Mesendoderm (in vitro differentiated cells): ENCODE measurements around the gene PRR35.

Source experiments
- DNase-seq: peaks from one replicate; pipeline ENCODE4 v3.0.0; 2013
- H2AK5ac ChIP-seq: 2 replicates; pipeline ENCODE4 v1.6.1; 2013; ENCODE audit warnings: low read length, inconsistent platforms
- H2BK120ac ChIP-seq: 2 replicates; pipeline ENCODE4 v1.6.1; 2013; ENCODE audit warnings: low read depth, mild to moderate bottlenecking, low read length, moderate library complexity, mixed read lengths
- H2BK15ac ChIP-seq: replicated peaks from 2 replicates; pipeline ENCODE4 v1.6.1; 2013; ENCODE audit warnings: low read depth, mild to moderate bottlenecking, moderate library complexity
- H2BK5ac ChIP-seq: 2 replicates; pipeline ENCODE4 v1.6.1; 2013; ENCODE audit warnings: low read length, inconsistent platforms
- H3K18ac ChIP-seq: 2 replicates; pipeline ENCODE4 v1.6.1; 2013; ENCODE audit warnings: mild to moderate bottlenecking, low read length, mixed read lengths
- H3K23ac ChIP-seq: one replicate; pipeline ENCODE4 v1.6.1; 2013; ENCODE audit warnings: low read length
- H3K27ac ChIP-seq: 2 replicates; pipeline ENCODE4 v1.5.1; 2013; ENCODE audit warnings: low read depth, mild to moderate bottlenecking, inconsistent platforms, low read length, moderate library complexity
- H3K27me3 ChIP-seq: 2 replicates; pipeline ENCODE4 v1.6.1; 2013; ENCODE audit warnings: low read length, control low read depth, mild to moderate bottlenecking, inconsistent platforms; ENCODE audit not compliant: insufficient read depth, poor library complexity
- H3K36me3 ChIP-seq: 2 replicates; pipeline ENCODE4 v1.6.1; 2013; ENCODE audit warnings: low read length, inconsistent platforms; ENCODE audit not compliant: control insufficient read depth, insufficient read depth
- H3K4ac ChIP-seq: one replicate; pipeline ENCODE4 v1.6.1; 2013; ENCODE audit warnings: low read depth, mild to moderate bottlenecking, low read length, moderate library complexity
- H3K4me1 ChIP-seq: 2 replicates; pipeline ENCODE4 v1.6.1; 2013; ENCODE audit warnings: low read depth, low read length, inconsistent platforms; ENCODE audit not compliant: control insufficient read depth
- H3K4me2 ChIP-seq: 2 replicates; pipeline ENCODE4 v1.6.1; 2013; ENCODE audit warnings: low read length
- H3K4me3 ChIP-seq: 2 replicates; pipeline ENCODE4 v1.5.1; 2013; ENCODE audit warnings: mild to moderate bottlenecking, low read length
- H3K56ac ChIP-seq: one replicate; pipeline ENCODE4 v1.6.1; 2013; ENCODE audit warnings: low read length
- H3K79me1 ChIP-seq: 2 replicates; pipeline ENCODE4 v1.6.1; 2013; ENCODE audit warnings: low read length, inconsistent platforms
- H3K79me2 ChIP-seq: 2 replicates; pipeline ENCODE4 v1.6.1; 2013; ENCODE audit warnings: mild to moderate bottlenecking, low read length; ENCODE audit not compliant: control insufficient read depth, insufficient read depth
- H3K9ac ChIP-seq: 2 replicates; pipeline ENCODE4 v1.6.1; 2013; ENCODE audit warnings: low read length, inconsistent platforms
- H4K5ac ChIP-seq: one replicate; pipeline ENCODE4 v1.6.1; 2013; ENCODE audit warnings: low read length
- H4K8ac ChIP-seq: one replicate; pipeline ENCODE4 v1.6.1; 2013; ENCODE audit warnings: low read depth, mild to moderate bottlenecking, control low read depth, low read length, moderate library complexity
- WGBS: extraction: QIAGEN DNeasy Blood & Tissue Kit; methylation state at CpG from one replicate; pipeline ENCODE4 v1.1.7; 2013; ENCODE audit warnings: low lambda C conversion rate, missing lambda C conversion rate; ENCODE audit not compliant: insufficient coverage; ENCODE audit errors: extremely low coverage; 5-methylcytosine and 5-hydroxymethylcytosine counted together

The PRR35 gene

DNA sequence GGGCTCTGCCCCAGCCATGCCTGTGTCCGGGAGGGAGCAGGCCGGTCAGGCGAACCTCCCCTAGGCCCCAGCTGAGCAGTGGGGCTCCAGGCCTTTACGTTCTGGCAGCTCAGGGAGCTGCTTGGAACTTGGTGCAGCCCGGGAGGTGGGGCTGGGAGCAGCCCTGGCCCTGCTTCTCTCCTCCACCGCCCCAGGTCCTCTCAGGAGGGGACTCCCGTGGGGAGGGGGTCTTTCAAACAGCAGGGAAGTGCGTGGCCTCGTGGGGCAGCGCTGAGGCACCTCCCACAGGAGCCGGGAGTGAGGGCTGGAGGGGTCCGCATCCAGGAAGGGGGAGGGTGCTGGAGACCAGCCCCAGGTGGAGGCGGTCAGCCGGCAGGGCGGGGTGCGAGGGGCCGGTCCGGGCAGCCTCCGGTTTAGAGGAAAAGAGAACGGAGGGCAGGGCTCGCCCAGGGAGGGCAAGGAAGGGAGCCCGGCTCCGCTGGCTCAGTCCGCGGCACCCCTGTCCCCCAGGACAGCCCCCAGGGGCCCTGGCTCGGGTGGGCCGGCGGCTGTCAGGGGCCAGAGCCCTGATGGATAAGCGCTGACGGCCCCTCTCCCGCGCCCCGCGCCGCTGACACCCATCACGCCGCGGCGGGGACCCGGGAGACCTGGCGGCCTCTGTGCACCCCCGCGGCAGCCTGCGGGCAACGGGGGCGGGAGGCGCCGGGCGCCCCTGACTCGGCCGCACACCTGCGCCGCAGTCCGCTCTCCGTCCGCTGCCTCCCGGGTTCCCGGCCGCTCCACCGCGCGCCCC is 587 bp upstream of the PRR35 start:
- H3K4me2 ChIP-seq: no peak overlapping the region
- H3K36me3 ChIP-seq: no peaks in the 10 kb centered on the region
- no peaks in the 10 kb centered on the region for H3K79me1 ChIP-seq
- no peak overlapping the region for H3K56ac ChIP-seq
- H3K9ac ChIP-seq: no peak overlapping the region
- no peak overlapping the region for H4K8ac ChIP-seq
- H2BK120ac ChIP-seq: no peak overlapping the region
- H2AK5ac ChIP-seq: no peak overlapping the region
- no peak overlapping the region for H4K5ac ChIP-seq
- H3K79me2 ChIP-seq: no peaks in the 10 kb centered on the region
- no peak overlapping the region for H3K23ac ChIP-seq
- no peak overlapping the region for H3K4me3 ChIP-seq
- peak; percentile 19 for DNase-seq
- H3K4ac ChIP-seq: no peak overlapping the region
- no peak overlapping the region for H3K18ac ChIP-seq
- H3K4me1 ChIP-seq: no peaks in the 10 kb centered on the region
- no peak overlapping the region for H3K27ac ChIP-seq
- WGBS: no CpG with 5 or more reads among the region's 62 CpGs
- no peak overlapping the region for H2BK5ac ChIP-seq
- H3K27me3 ChIP-seq: peaks cover 10% of the 10 kb centered on the region
- H2BK15ac ChIP-seq: no peak overlapping the region

DNA sequence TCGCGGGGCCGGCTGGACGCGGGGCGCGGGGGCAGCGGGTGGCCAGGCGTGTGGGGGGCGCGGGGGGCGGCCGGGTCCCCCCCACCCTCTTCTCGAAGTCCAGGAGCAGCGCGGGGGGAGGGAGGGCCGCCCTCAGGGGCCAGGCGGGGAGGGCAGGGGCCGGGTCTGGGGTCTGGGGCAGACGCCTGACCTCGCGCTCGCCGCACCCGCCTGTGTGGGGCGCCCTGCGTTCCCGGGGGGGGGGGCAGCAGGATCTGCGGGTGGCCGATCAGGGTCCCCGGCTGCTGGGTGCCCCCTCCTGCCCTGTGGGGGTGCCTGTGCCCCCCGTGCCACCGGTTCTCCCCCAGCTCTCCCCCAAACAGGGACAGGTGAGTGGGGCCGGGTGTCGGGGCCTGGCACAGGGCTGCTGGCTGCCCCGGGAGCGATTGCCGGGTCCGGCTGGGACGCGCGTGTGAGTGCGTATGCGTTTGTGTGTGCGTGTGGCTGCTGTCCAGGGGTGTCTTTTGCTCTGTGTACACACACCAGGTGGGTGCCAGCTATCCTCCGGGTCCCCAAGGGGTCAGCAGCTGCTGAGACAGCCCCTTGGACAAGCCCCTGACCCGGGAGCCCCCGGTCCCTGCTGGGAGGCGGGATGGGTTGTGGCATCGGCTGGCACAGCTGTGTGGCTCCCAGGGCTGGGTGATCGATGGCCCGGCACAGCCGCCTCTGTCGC is 663 bp downstream of the PRR35 start:
- no peak overlapping the region for H3K4me3 ChIP-seq
- H3K23ac ChIP-seq: no peak overlapping the region
- H3K27ac ChIP-seq: no peak overlapping the region
- H4K8ac ChIP-seq: no peak overlapping the region
- WGBS: no CpG with 5 or more reads among the region's 54 CpGs
- no peaks in the 10 kb centered on the region for H3K4me1 ChIP-seq
- no peak overlapping the region for H3K18ac ChIP-seq
- H3K79me1 ChIP-seq: no peaks in the 10 kb centered on the region
- H3K9ac ChIP-seq: no peak overlapping the region
- H3K4ac ChIP-seq: no peak overlapping the region
- H2BK5ac ChIP-seq: no peak overlapping the region
- H3K27me3 ChIP-seq: peaks cover 10% of the 10 kb centered on the region
- DNase-seq: no peak
- no peak overlapping the region for H2BK120ac ChIP-seq
- H4K5ac ChIP-seq: no peak overlapping the region
- no peak overlapping the region for H3K4me2 ChIP-seq
- no peak overlapping the region for H3K56ac ChIP-seq
- no peaks in the 10 kb centered on the region for H3K79me2 ChIP-seq
- no peak overlapping the region for H2BK15ac ChIP-seq
- no peaks in the 10 kb centered on the region for H3K36me3 ChIP-seq
- no peak overlapping the region for H2AK5ac ChIP-seq

- WGBS: no CpG with 5 or more reads among the region's 15 CpGs
- Histone ChIP-seq H3K79me1 (no peaks in the 10 kb centered on the region), H2BK120ac (no peak overlapping the region), H3K36me3 (no peaks in the 10 kb centered on the region), H3K79me2 (no peaks in the 10 kb centered on the region), H4K8ac (no peak overlapping the region), H3K4ac (no peak overlapping the region), H3K18ac (no peak overlapping the region), H2BK5ac (no peak overlapping the region), H3K4me2 (no peak overlapping the region), H3K23ac (peak overlapping the region; percentile 45), H3K4me3 (no peak overlapping the region), H3K9ac (no peak overlapping the region), H4K5ac (no peak overlapping the region), H3K56ac (no peak overlapping the region), H2BK15ac (no peak overlapping the region), H3K4me1 (no peaks in the 10 kb centered on the region), H3K27ac (no peak overlapping the region), H2AK5ac (no peak overlapping the region), H3K27me3 (peaks cover 10% of the 10 kb centered on the region)
- DNase-seq: no peak
Observed at GRCh38 chr16:561413-561794, 1.2 kb downstream of the PRR35 start.

- no peak overlapping the region for H3K4me2 ChIP-seq
- peaks cover 2% of the 10 kb centered on the region for H3K4me1 ChIP-seq
- H2BK120ac ChIP-seq: no peak overlapping the region
- H2BK15ac ChIP-seq: no peak overlapping the region
- H3K9ac ChIP-seq: no peak overlapping the region
- no peak overlapping the region for H4K5ac ChIP-seq
- H2AK5ac ChIP-seq: no peak overlapping the region
- WGBS: no CpG with 5 or more reads among the region's 43 CpGs
- no peak overlapping the region for H2BK5ac ChIP-seq
- DNase-seq: no peak
- H3K23ac ChIP-seq: peak overlapping the region; percentile 45
- no peak overlapping the region for H3K18ac ChIP-seq
- H4K8ac ChIP-seq: no peak overlapping the region
- H3K79me2 ChIP-seq: no peaks in the 10 kb centered on the region
- H3K4me3 ChIP-seq: no peak overlapping the region
- no peaks in the 10 kb centered on the region for H3K79me1 ChIP-seq
- H3K4ac ChIP-seq: no peak overlapping the region
- H3K56ac ChIP-seq: no peak overlapping the region
- H3K27ac ChIP-seq: no peak overlapping the region
- no peaks in the 10 kb centered on the region for H3K36me3 ChIP-seq
- peaks cover 10% of the 10 kb centered on the region for H3K27me3 ChIP-seq
Observed at GRCh38 chr16:561957-562938, 2.1 kb downstream of the PRR35 start.

GRCh38 chr16:563072-563644 is 3.0 kb downstream of the PRR35 start:
- Histone ChIP-seq H3K56ac (no peak overlapping the region), H3K18ac (no peak overlapping the region), H3K27ac (no peak overlapping the region), H4K8ac (no peak overlapping the region), H3K4me2 (no peak overlapping the region), H3K9ac (no peak overlapping the region), H2BK120ac (no peak overlapping the region), H2AK5ac (no peak overlapping the region), H3K4me3 (no peak overlapping the region), H3K79me1 (no peaks in the 10 kb centered on the region), H3K27me3 (peaks cover 10% of the 10 kb centered on the region), H3K36me3 (no peaks in the 10 kb centered on the region), H4K5ac (no peak overlapping the region), H3K23ac (no peak overlapping the region), H2BK15ac (no peak overlapping the region), H3K79me2 (no peaks in the 10 kb centered on the region), H3K4ac (no peak overlapping the region), H3K4me1 (peaks cover 2% of the 10 kb centered on the region), H2BK5ac (no peak overlapping the region)
- DNase-seq: no peak
- no CpG with 5 or more reads among the region's 30 CpGs for WGBS
